HepG2 (cell line): ENCODE results near the gene C2CD4A. TPM values are rescaled to one million over a fixed set of nuclear protein-coding genes. Genes with fewer than 3 reads are reported as not detected.

ENCODE experiments used
- ATF4 ChIP-seq, 2 experiments: fragments of 450-650 bp in 1 of 2; sonication (generic) in 1 of 2; formaldehyde crosslinking; IDR thresholded peaks; 2 replicates each; pipeline versions ENCODE4 v1.5.0 to v1.8.0; 2020 to 2022; ENCODE audit warnings: mild to moderate bottlenecking in 1 of 2, missing genetic modification reagents in 1 of 2
- ERF ChIP-seq: IDR thresholded peaks from 2 replicates; pipeline ENCODE4 v1.6.1; 2018; ENCODE audit warnings: missing biosample characterization, missing genetic modification reagents
- GTF3A ChIP-seq: sonication (generic); formaldehyde crosslinking; conservative IDR thresholded peaks from 2 replicates; pipeline ENCODE4 v1.4.0; 2020; ENCODE audit warnings: mild to moderate bottlenecking, missing genetic modification reagents
- KMT2A ChIP-seq: sonication (generic); formaldehyde crosslinking; IDR thresholded peaks from 2 replicates; pipeline ENCODE4 v1.4.0; 2020; ENCODE audit warnings: missing genetic modification reagents
- KMT2B ChIP-seq: IDR thresholded peaks from 2 replicates; pipeline ENCODE4 v1.6.1; 2016; ENCODE audit warnings: missing genetic modification reagents, missing compliant biosample characterization
- MEIS2 ChIP-seq: sonication (generic); formaldehyde crosslinking; IDR thresholded peaks from 2 replicates; pipeline ENCODE4 v1.9.0; 2021; ENCODE audit warnings: mild to moderate bottlenecking, missing genetic modification reagents
- NR2C2 ChIP-seq: sonication (generic); formaldehyde crosslinking; IDR thresholded peaks from 2 replicates; pipeline ENCODE4 v1.4.0; 2020; ENCODE audit warnings: missing genetic modification reagents, mild to moderate bottlenecking, moderate library complexity, borderline replicate concordance
- SKI ChIP-seq: fragments of 450-650 bp; IDR thresholded peaks from one replicate; pipeline ENCODE4 v1.6.1; 2018; ENCODE audit warnings: mild to moderate bottlenecking; ENCODE audit not compliant: partially characterized antibody
- SOX13 ChIP-seq, 3 experiments: fragments of 450-650 bp in 1 of 3; sonication (generic) in 1 of 3; formaldehyde crosslinking in 1 of 3; IDR thresholded peaks in 2 of 3; conservative IDR thresholded peaks in 1 of 3; 2 replicates each; pipeline versions ENCODE4 v1.5.0 to v1.6.1; 2016 to 2020; ENCODE audit warnings: antibody characterized with exemption in 1 of 3, mild to moderate bottlenecking in 1 of 3, missing compliant biosample characterization in 1 of 3, missing genetic modification reagents in 1 of 3, moderate library complexity in 1 of 3
- TFDP1 ChIP-seq: IDR thresholded peaks from 2 replicates; pipeline ENCODE4 v1.6.1; 2016; ENCODE audit warnings: missing compliant biosample characterization, missing genetic modification reagents, borderline replicate concordance
- ZFAT ChIP-seq: sonication (generic); formaldehyde crosslinking; conservative IDR thresholded peaks from 2 replicates; pipeline ENCODE4 v1.8.1; 2023; ENCODE audit warnings: missing genetic modification reagents, inconsistent platforms
- ZNF256 ChIP-seq: sonication (generic); formaldehyde crosslinking; conservative IDR thresholded peaks from 2 replicates; pipeline ENCODE4 v1.4.0; 2020; ENCODE audit warnings: missing genetic modification reagents
- ZNF264 ChIP-seq: sonication (generic); formaldehyde crosslinking; IDR thresholded peaks from 2 replicates; pipeline ENCODE4 v1.4.0; 2020; ENCODE audit warnings: missing genetic modification reagents
- ZNF3 ChIP-seq: IDR thresholded peaks from 2 replicates; pipeline ENCODE4 v1.7.0; 2017; ENCODE audit warnings: inconsistent platforms
- ZNF503 ChIP-seq: sonication (generic); formaldehyde crosslinking; IDR thresholded peaks from 2 replicates; pipeline ENCODE4 v1.4.0; 2020; ENCODE audit warnings: missing genetic modification reagents
- ZNF513 ChIP-seq: sonication (generic); formaldehyde crosslinking; conservative IDR thresholded peaks from 2 replicates; pipeline ENCODE4 v1.5.0; 2020; ENCODE audit warnings: missing genetic modification reagents
- ZNF580 ChIP-seq: IDR thresholded peaks from 2 replicates; pipeline ENCODE4 v1.6.1; 2016; ENCODE audit warnings: low read depth, borderline replicate concordance
- ZNF639 ChIP-seq: conservative IDR thresholded peaks from 2 replicates; pipeline ENCODE4 v1.6.1; 2018; ENCODE audit warnings: missing genetic modification reagents
- ZNF720 ChIP-seq: sonication (generic); formaldehyde crosslinking; IDR thresholded peaks from 2 replicates; pipeline ENCODE4 v1.4.0; 2020; ENCODE audit warnings: missing genetic modification reagents
- polyA plus RNA-seq, 8 experiments: library from polyadenylated mRNA; depleted of rRNA in 3 of 8; stranded (reverse) in 7 of 8; unstranded in 1 of 8; fragments of >200 nt; fragmentation: Illumina TruSeq in 4 of 8; extraction: Trizol in 4 of 8; gene quantifications; 2 replicates each; pipeline versions ENCODE4 v1.2.1 to v1.2.3, GENCODE V29; 2011 to 2016; ENCODE audit warnings: low read depth in 4 of 8, missing spikeins in 1 of 8, mixed read lengths in 1 of 8; ENCODE audit not compliant: insufficient read depth in 1 of 8
- total RNA-seq, 5 experiments: library from RNA; depleted of rRNA; stranded (reverse); fragments of >200 nt; fragmentation: Illumina TruSeq; extraction: Trizol; gene quantifications; 2 replicates each; pipeline ENCODE4 v1.2.3, GENCODE V29; 2016; ENCODE audit warnings: low read depth in 1 of 5

Gene C2CD4A
- total and polyA plus RNA-seq, 2 of the 13 experiments (the other 11 are each of a cell fraction or from before 2014, with no cell fraction given), result 0.20 TPM; not detected in 1

- TF ChIP-seq SOX13 (IDR thresholded peaks at IDR 0.05) (no peak), SOX13 (CRISPR knock-in tag; conservative IDR thresholded peaks at IDR 0.05 in 1 of 2, IDR thresholded peaks at IDR 0.05 in 1 of 2) (peak in 1 of 2 experiments; percentile 41; a peak in 1 of 4 replicates), ZNF503 (no peak), KMT2B (CRISPR knock-in tag) (0 out of 2 replicates have a peak, but pooled peaks have one; percentile 45), MEIS2 (CRISPR knock-in tag) (0 out of 2 replicates have a peak, but pooled peaks have one; percentile 23), ERF (CRISPR knock-in tag) (peak; percentile 87; the same call in 1 of the 2 replicates), ZNF264 (CRISPR knock-in tag) (no peak), NR2C2 (CRISPR knock-in tag) (peak; percentile 38; the same call in 1 of the 2 replicates), ZFAT (CRISPR knock-in tag) (no peak), ZNF256 (CRISPR knock-in tag) (no peak), ZNF3 (CRISPR knock-in tag) (no peak), SKI (no peak), ZNF513 (CRISPR knock-in tag) (no peak), ATF4 (CRISPR knock-in tag; IDR thresholded peaks at IDR 0.05) (peak in 1 of 2 experiments; percentile 52; a peak in 1 of 4 replicates), GTF3A (CRISPR knock-in tag) (0 out of 2 replicates have a peak, but pooled peaks have one; percentile 65), KMT2A (CRISPR knock-in tag) (peak; percentile 58; the same call in 1 of the 2 replicates), ZNF580 (CRISPR knock-in tag) (peak; percentile 75; the same call in 1 of the 2 replicates), ZNF720 (CRISPR knock-in tag) (no peak), ZNF639 (CRISPR knock-in tag) (0 out of 2 replicates have a peak, but pooled peaks have one; percentile 24), TFDP1 (peak; percentile 96)
Measured at GRCh38 chr15:62066663-62067447, at the start of gene C2CD4A (continued).
